M059J (cell line): ENCODE results near the gene FHL3. TPM values are rescaled to one million over a fixed set of nuclear protein-coding genes. Genes with fewer than 3 reads are reported as not detected.

Source experiments
- total RNA-seq: library from RNA; depleted of rRNA; stranded (reverse); fragments of >200 nt; shearing (Covaris generic); gene quantifications from 2 replicates; pipeline ENCODE4 v1.2.3, GENCODE V29; 2014; rRNA removed

FHL3 gene
- total RNA-seq, 1 experiment from 2014 or later, result 24.6 TPM

Other genes with a start within 250 kb of the FHL3 start
- gene EPHA10, start 240.4 kb downstream of the FHL3 start, total RNA-seq, result not detected in 2 replicates
- 6.5 and 7.2 TPM in 2 replicates for gene MANEAL, start 211.7 kb downstream of the FHL3 start, total RNA-seq
- 63.3 and 69.5 TPM in 2 replicates for gene C1orf122, start 197.7 kb downstream of the FHL3 start, total RNA-seq
- 32.8 and 36.3 TPM in 2 replicates for gene YRDC, start 197.3 kb downstream of the FHL3 start, total RNA-seq
- 2.5 and 5.4 TPM in 2 replicates for gene MTF1, start 145.9 kb downstream of the FHL3 start, total RNA-seq
- gene INPP5B, start 58.5 kb downstream of the FHL3 start, total RNA-seq, result 6.3 and 8.5 TPM in 2 replicates
- gene SF3A3, start 15.5 kb downstream of the FHL3 start, total RNA-seq, result 187 and 209 TPM in 2 replicates
- 69.6 and 103 TPM in 2 replicates for gene UTP11, start 7.2 kb upstream of the FHL3 start, total RNA-seq
- gene POU3F1, start 41.3 kb upstream of the FHL3 start, total RNA-seq, result not detected in 2 replicates